ENCODE data around the gene FAM184B.
A peak's percentile ranks its signal among the peaks of the same experiment; 100 is the strongest.

Gene FAM184B

GRCh38 chr4:17781300-17782287 is at the start of gene FAM184B:
Gene FAM184B (minus strand): TSS chr4:17781621. CDS start chr4:17781299, 322 bp downstream.
- DNase-seq = no peak

- no peak for DNase-seq
These were observed 42.6 kb upstream of the FAM184B start for GRCh38 chr4:17823871-17824669.

- DNase-seq = peak in 1 of 2 donors; percentile 70
These were observed 35.6 kb upstream of the FAM184B start for GRCh38 chr4:17817027-17817426.

- no peak for DNase-seq
These were observed 34.7 kb upstream of the FAM184B start for GRCh38 chr4:17816142-17816541.

GRCh38 chr4:17814140-17814539 is 32.7 kb upstream of the FAM184B start:
- peak in 1 of 2 donors; percentile 26 for DNase-seq

- no peak for DNase-seq
These were observed 31.4 kb upstream of the FAM184B start for GRCh38 chr4:17812801-17813200.

- DNase-seq = no peak
These were observed 30.7 kb upstream of the FAM184B start for GRCh38 chr4:17812125-17812524.

- DNase-seq = no peak
These were observed 29.7 kb upstream of the FAM184B start for GRCh38 chr4:17811078-17811603.

- peak; percentile 99 for DNase-seq
These were observed 29.0 kb upstream of the FAM184B start, which contains the start of the genes DCAF16 and NCAPG for GRCh38 chr4:17810260-17811077. Gene DCAF16 (minus strand): TSS chr4:17810757. CDS start chr4:17804141, 6,616 bp downstream. Gene NCAPG (plus strand): TSS chr4:17810979. CDS start chr4:17811078, 99 bp downstream.

GRCh38 chr4:17809667-17810066 is 28.2 kb upstream of the FAM184B start:
- peak in 1 of 2 donors; percentile 30 for DNase-seq

GRCh38 chr4:17807446-17807845 is 26.0 kb upstream of the FAM184B start:
- no peak for DNase-seq

- DNase-seq = no peak
These were observed 24.2 kb upstream of the FAM184B start for GRCh38 chr4:17805580-17806155.

- no peak for DNase-seq
These were observed 16.4 kb upstream of the FAM184B start for GRCh38 chr4:17797808-17798207.

GRCh38 chr4:17794730-17795129 is 13.3 kb upstream of the FAM184B start:
- no peak for DNase-seq

GRCh38 chr4:17788956-17789355 is 7.5 kb upstream of the FAM184B start:
- no peak for DNase-seq

- DNase-seq = no peak
These were observed 5.9 kb upstream of the FAM184B start for GRCh38 chr4:17787315-17787714.

GRCh38 chr4:17786567-17786966 is 5.1 kb upstream of the FAM184B start:
- DNase-seq = no peak

- DNase-seq = no peak
These were observed 4.4 kb upstream of the FAM184B start for GRCh38 chr4:17785858-17786257.

- no peak for DNase-seq
These were observed 721 bp downstream of the FAM184B start for GRCh38 chr4:17780501-17781299.

GRCh38 chr4:17778431-17778830 is 3.0 kb downstream of the FAM184B start:
- DNase-seq = no peak

- no peak for DNase-seq
These were observed 8.2 kb downstream of the FAM184B start for GRCh38 chr4:17773135-17773698.
